Mononuclear cell (primary cell): Measurements from ENCODE around the gene CSMD2. TPM values are rescaled to one million over a fixed set of nuclear protein-coding genes. Genes with fewer than 3 reads are reported as not detected.

Experiments used
- H3K27me3 ChIP-seq: 2 replicates; pipeline ENCODE4 v1.6.0; 2011; ENCODE audit warnings: low read length, control low read depth; ENCODE audit not compliant: insufficient read depth
- H3K4me1 ChIP-seq: 2 replicates; pipeline ENCODE4 v1.5.1; 2011; ENCODE audit warnings: mild to moderate bottlenecking, low read length, control low read depth; ENCODE audit not compliant: insufficient read depth
- H3K4me3 ChIP-seq: 2 replicates; pipeline ENCODE4 v1.5.1; 2011; ENCODE audit warnings: mild to moderate bottlenecking, low read length, moderate library complexity
- H3K9me3 ChIP-seq: 2 replicates; pipeline ENCODE4 v1.5.1; 2011; ENCODE audit warnings: low read depth, mild to moderate bottlenecking, control low read depth, low read length
- total RNA-seq: library from RNA; depleted of rRNA; stranded (reverse); fragments of >200 nt; gene quantifications from one replicate; pipeline ENCODE4 v1.2.3, GENCODE V29; 2012

Gene CSMD2
- total RNA-seq, 1 donor: not detected

DNA sequence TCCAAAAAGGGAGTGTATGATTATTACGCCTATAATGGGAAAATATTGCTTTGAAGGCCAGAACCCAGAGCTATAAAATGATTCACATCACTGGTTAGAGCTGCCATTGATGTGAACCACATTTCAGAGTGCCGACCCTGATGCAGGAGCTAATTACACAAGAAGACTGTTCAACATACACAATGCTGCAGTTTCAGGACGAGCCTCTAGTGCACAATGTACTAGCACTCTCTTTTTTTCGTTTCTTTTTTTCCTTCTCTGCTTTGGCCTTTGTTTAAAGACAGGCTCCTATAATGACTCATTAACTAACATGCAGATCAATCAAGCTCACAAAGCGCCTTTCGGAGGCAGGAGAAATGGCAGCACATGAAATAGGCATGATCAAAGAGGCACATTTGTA, 367.2 kb downstream of the CSMD2 start:
- Histone ChIP-seq H3K27me3 (no peaks in the 10 kb centered on the region), H3K4me1 (no peaks in the 10 kb centered on the region), H3K4me3 (no peak overlapping the region), H3K9me3 (peaks cover 6% of the 10 kb centered on the region)

DNA sequence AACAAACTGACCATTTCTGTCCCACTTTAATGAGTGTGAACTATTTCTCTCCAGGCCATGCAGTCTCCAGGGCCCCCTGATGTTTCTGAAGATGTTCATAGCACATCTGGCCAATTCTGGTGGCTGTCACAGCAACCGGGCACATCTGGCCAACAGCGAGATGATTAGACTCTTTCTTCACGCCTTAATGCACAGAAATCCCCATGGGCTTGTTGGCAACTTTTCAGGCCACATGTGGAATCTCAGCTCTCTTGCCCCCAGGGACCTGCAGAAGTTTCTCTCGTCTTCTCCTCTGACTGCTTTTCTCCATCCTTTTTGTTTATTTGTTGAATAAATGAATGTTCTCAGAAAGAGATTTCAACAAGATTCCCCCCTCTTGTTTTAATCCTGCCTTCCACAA, 372.4 kb downstream of the CSMD2 start:
- no peak overlapping the region for H3K4me3 ChIP-seq
- no peaks in the 10 kb centered on the region for H3K27me3 ChIP-seq
- H3K4me1 ChIP-seq: no peaks in the 10 kb centered on the region
- peaks cover 6% of the 10 kb centered on the region for H3K9me3 ChIP-seq

DNA sequence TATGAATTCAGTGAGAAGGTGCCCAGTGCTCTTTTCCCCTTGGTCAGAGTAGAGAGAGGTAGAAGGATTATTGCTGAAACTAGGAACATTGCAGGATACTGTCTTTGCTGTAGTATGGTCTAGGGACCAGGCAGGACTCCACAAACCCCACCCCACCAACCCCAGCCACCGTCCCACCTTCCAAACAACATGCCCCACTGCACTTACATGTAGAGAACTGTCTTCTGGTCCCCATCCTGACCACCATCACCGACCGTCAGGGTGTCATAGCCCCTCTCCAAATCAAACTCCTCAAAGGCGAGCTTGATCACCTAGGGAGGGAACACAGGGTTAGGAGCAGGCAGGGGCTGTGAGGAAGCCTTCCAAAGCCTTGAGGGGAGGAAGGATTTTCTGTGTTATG, 372.8 kb downstream of the CSMD2 start:
- Histone ChIP-seq H3K27me3 (no peaks in the 10 kb centered on the region), H3K9me3 (peaks cover 6% of the 10 kb centered on the region), H3K4me3 (no peak overlapping the region), H3K4me1 (no peaks in the 10 kb centered on the region)

DNA sequence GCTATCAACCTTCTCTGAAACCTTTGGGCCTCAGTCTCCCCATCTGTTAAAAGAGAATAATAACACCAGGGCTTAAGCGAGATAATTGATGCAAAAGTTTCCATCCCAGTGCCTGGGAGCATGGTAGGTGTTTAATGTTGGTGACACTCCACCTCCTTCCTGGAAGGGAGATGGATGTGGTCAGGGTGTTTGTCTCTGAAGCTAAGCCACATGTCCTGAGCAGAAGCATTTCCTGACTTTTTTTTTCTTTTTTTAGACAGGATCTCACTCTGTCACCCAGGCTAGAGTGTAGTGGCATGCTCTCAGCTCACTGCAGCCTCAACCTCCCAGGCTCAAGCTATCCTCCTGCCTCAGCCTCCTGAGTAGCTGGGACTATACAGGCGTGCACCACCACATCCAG, 373.8 kb downstream of the CSMD2 start:
- Histone ChIP-seq H3K27me3 (no peaks in the 10 kb centered on the region), H3K9me3 (peaks cover 6% of the 10 kb centered on the region), H3K4me3 (no peak overlapping the region), H3K4me1 (no peaks in the 10 kb centered on the region)

DNA sequence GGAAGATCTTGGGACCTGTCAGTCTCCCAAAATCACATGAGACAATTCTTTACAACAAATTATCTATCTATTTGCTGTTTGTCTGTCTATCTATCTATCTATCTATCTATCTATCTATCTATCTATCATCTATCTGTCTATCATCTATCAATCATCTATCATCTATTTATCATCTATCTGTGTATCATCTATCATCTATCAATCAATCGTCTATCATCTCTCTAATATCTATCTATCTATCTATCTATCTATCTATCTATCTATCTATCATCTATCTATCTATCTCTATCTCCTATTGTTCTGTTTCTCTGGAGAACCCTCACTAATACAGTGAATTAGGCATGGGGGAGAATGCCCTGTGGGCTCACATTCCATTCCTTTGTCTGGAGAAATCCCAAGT, 374.5 kb downstream of the CSMD2 start:
- Histone ChIP-seq H3K4me3 (no peak overlapping the region), H3K27me3 (no peaks in the 10 kb centered on the region), H3K4me1 (no peaks in the 10 kb centered on the region), H3K9me3 (no peaks in the 10 kb centered on the region)

DNA sequence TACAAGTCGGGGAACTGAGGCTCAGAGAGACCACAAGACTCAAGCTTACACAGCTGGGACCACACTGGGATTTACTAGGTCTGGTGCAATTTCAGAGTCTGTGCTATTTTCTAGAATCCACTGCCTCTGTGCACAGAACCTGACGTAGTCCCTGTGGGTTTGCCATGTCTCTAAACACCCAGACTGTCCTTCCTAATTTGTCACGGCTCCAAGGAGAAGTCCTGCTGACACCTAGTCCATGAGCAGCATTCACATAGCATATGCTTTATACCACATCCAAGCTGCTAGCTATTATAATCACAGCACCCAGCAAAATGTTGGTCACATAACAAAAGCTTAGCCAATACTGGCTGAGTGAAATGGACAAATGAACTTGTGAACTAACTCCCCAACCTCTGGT, 380.2 kb downstream of the CSMD2 start:
- H3K4me1 ChIP-seq: no peaks in the 10 kb centered on the region
- no peaks in the 10 kb centered on the region for H3K27me3 ChIP-seq
- no peak overlapping the region for H3K4me3 ChIP-seq

DNA sequence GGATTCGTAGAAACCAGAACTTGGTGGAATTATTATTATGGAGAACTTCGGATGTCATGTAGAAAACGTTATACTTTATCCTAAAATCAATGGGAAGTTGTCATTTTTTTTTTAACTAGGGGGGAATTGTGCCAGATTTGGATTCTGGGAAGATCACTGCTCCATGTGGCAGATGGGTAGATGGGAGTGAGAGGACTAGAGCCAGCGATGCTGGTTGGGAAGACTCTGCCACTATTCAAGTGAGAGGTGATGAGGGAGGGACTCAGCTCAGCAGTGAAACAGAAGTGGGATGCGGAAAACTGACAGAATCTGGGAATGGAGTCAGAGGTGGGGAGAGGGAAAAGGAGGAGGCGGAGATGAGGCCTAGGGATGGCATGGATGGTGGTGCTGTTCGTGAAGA, 382.3 kb downstream of the CSMD2 start:
- Histone ChIP-seq H3K4me1 (no peaks in the 10 kb centered on the region), H3K9me3 (no peaks in the 10 kb centered on the region), H3K4me3 (no peak overlapping the region), H3K27me3 (no peaks in the 10 kb centered on the region)

More for the DNA sequence above, 380.2 kb downstream of the CSMD2 start:
- H3K9me3 ChIP-seq: no peaks in the 10 kb centered on the region

DNA sequence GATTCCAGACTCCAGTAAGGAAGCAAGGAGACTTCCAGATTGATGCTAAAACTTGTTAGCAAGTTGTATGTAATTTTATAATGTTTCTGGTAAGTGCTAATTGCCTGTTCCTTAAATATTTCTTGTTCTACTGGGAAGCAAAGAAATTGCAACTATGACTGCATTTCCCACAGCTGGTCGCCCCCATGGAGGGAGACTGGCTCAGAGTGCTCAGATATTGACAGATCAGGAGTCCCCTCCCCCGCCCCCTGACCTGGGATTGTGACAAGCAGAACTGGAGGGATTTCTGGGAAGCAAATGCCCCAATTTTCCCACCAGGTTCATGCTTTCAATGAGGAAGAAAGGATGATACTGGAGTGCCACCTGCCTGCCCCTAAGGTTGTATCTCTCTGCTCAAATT, 383.4 kb downstream of the CSMD2 start:
- no peaks in the 10 kb centered on the region for H3K27me3 ChIP-seq
- H3K4me3 ChIP-seq: no peak overlapping the region
- H3K4me1 ChIP-seq: no peaks in the 10 kb centered on the region
- H3K9me3 ChIP-seq: no peaks in the 10 kb centered on the region

DNA sequence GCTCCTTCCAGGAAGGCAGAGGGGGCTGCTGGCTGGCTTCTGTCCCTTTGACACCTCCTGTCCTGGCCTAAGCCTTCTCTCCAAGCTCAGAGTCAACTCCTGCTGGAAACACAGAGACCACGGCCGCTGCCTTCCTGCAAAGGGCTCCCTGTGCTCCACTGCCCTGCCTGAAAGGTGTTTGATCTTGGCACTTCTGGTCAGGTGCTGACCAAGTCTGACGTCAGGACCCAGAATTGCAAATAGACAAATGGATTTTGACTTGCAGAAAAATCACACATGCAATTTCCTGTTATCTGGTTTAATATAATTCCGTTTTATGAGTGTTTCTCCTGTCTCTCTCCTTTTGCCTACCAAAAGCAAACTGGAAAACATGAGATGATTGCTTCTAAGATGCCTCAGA, 387.7 kb downstream of the CSMD2 start:
- no peaks in the 10 kb centered on the region for H3K4me1 ChIP-seq
- H3K9me3 ChIP-seq: no peaks in the 10 kb centered on the region
- no peak overlapping the region for H3K4me3 ChIP-seq
- no peaks in the 10 kb centered on the region for H3K27me3 ChIP-seq

DNA sequence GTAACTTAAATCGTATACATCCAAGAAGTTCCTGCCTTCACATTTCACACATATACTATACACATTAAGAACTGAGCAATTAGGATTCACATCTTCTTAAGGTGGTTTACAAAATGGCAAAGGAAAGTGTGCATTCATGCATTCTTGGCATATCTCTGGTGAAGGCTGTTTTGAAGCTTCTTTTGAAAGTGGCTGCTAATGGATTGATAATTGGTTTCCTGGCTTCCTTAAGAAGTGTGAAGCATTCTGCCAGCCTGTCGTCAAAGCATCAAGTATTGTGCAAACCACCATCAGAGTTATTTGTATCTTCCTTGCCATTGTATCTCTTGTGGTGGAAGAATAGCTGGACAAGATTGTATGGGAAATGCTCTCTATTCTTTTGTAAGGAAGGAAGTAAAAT, 396.2 kb downstream of the CSMD2 start:
- Histone ChIP-seq H3K4me1 (no peaks in the 10 kb centered on the region), H3K27me3 (no peaks in the 10 kb centered on the region), H3K4me3 (no peak overlapping the region), H3K9me3 (no peaks in the 10 kb centered on the region)

DNA sequence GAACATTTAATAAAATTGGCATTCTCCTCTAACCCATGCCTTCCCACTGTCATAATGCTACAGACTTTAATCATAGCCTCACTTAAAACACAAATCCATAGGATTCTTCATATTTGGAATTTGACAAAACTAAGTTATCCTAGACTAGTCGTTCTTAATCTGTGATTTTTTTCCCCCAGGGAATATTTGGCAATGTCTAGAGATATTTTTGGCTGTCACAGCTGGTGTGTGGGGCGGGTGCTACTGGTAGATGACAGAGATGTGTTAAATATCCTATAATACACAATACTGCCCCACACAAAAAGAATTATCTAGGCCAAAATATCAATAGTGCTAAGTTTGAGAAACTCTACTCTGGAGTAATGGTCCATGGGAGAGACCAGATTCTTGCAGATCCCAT, 396.9 kb downstream of the CSMD2 start:
- Histone ChIP-seq H3K9me3 (no peaks in the 10 kb centered on the region), H3K4me1 (no peaks in the 10 kb centered on the region), H3K4me3 (no peak overlapping the region), H3K27me3 (no peaks in the 10 kb centered on the region)

DNA sequence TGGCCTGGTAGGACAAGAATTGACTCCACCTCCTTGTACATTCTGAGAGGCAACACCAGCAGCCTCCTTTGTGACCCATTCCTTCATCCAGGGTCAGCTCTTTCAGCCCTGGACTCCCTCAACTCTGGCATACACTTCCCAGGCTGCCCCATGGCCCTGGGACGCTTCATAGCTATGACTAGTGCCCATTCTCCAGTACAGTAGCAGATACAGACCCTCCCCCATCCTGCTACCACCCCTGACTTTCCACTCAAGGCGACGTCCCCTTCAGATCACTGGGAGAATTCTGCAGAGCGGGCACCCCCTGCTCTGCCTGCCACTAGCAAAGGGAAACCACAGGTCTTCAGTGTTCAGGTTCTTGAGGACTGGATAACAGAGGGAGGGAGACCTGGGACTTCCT, 400.9 kb downstream of the CSMD2 start:
- H3K9me3 ChIP-seq: no peaks in the 10 kb centered on the region
- no peak overlapping the region for H3K4me3 ChIP-seq
- no peaks in the 10 kb centered on the region for H3K27me3 ChIP-seq
- H3K4me1 ChIP-seq: no peaks in the 10 kb centered on the region

DNA sequence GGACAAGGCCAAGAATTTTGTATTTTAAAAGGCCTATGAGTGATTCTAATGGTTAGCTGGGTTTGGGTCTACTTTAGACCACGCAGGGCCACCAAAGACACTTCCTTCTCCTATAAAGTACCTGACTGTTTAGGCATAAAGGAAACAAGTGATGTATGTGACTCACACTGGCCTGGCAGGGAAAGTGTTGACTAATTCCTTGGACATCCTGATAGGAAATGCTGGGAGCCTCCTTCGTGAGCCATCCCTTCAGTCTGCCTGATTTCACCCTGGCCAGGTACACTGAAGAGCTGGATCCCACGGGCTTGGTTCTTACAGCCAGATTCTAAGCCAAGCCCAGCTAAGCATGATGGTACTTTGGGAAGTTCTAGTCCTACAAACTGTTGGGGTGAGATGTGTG, 401.6 kb downstream of the CSMD2 start:
- no peaks in the 10 kb centered on the region for H3K9me3 ChIP-seq
- H3K27me3 ChIP-seq: no peaks in the 10 kb centered on the region
- no peak overlapping the region for H3K4me3 ChIP-seq
- no peaks in the 10 kb centered on the region for H3K4me1 ChIP-seq

DNA sequence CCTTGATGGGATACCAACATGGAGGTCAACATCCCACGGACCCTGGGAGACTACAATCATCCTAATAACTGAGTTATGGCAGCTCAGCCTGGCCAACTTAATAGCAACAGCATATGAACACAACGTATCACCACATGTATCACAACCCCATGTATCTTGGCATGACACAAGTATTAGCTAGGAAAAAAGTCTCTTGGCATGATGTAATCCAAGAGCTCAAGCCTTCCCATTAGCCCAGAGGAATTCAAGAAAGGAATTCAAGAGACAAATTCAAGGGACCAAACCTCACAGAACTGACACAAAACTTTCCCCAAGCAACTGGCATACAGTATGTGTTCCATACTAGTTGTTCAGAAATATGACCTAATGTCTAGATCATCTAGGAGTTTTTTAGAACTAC, 402.1 kb downstream of the CSMD2 start:
- Histone ChIP-seq H3K4me1 (no peaks in the 10 kb centered on the region), H3K27me3 (no peaks in the 10 kb centered on the region), H3K4me3 (no peak overlapping the region), H3K9me3 (no peaks in the 10 kb centered on the region)

DNA sequence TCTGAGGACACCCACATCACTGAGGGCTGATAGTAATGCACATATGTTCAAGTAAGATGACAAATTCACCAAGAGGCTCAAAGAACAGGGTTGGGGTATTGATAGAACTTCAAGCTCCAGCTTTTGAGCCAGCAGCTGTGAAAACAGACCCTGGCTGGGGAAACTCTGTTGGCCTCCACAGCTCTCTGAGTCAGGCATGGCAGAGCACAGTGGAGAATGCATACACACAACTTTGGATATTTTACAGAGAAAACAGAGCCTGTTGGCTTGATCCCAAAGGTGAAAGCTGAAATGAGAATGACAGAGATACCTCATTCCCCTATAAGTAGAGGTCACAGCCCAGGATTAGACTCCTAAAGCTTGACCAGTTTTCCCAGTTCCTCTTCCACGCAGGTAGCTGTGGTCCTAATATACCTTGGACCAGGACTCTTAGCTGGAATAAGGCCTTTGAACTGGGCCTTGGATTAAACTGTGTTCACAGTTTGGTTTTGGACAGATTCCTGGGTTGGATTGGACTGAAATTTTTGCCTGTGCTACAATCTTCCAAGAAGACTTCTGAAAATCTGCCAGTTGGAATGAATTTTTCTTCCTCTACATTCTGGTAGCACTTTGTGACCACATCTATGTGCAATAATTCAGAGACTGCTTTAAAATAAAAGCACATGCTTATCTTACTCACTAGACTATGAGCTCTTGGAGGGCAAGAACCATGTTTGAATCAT, 402.8 kb downstream of the CSMD2 start:
- H3K4me3 ChIP-seq: no peak overlapping the region

DNA sequence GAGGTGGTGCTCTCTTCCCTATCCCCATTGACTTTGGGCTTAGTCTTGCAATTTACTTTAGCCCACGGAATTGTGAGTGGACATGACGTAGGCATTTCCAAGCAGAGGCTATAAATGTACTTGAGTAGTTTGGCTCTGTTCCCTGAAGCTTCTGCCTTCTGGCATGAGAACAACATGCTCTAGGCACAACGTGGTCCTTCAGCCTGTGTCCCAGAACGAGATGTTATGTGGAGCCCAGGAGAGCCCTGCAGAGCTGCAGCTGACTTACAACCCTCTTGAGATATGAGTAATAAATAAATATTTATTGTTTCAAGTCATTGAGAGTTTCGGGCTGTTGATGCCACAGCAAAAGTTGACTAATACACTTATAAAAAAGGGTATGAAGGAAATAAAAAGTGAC, 406.3 kb downstream of the CSMD2 start:
- no peak overlapping the region for H3K4me3 ChIP-seq
- H3K27me3 ChIP-seq: no peaks in the 10 kb centered on the region
- H3K9me3 ChIP-seq: no peaks in the 10 kb centered on the region
- H3K4me1 ChIP-seq: no peaks in the 10 kb centered on the region

More for the DNA sequence above, 402.8 kb downstream of the CSMD2 start:
- no peaks in the 10 kb centered on the region for H3K4me1 ChIP-seq
- no peaks in the 10 kb centered on the region for H3K27me3 ChIP-seq
- H3K9me3 ChIP-seq: no peaks in the 10 kb centered on the region
